Fibroblast of peridontal ligament (primary cell): Measurements from ENCODE around the gene HSD17B14.
A peak's percentile ranks its signal among the peaks of the same experiment; 100 is the strongest.
"Not testable (repeated sequence)": the region's sequence is repeated elsewhere in the genome, so short reads cannot be mapped to it uniquely, and the experiment has no call there.

ENCODE experiments used
- DNase-seq: peaks from one replicate; pipeline ENCODE4 v3.0.0-alpha.2; 2010; ENCODE audit errors: extremely low read depth

HSD17B14 gene

GRCh38 chr19:48797103-48797502 lies 39.2 kb downstream of the HSD17B14 start:
- no peak for DNase-seq

GRCh38 chr19:48796298-48797083 lies 39.8 kb downstream of the HSD17B14 start:
- no peak for DNase-seq

DNA sequence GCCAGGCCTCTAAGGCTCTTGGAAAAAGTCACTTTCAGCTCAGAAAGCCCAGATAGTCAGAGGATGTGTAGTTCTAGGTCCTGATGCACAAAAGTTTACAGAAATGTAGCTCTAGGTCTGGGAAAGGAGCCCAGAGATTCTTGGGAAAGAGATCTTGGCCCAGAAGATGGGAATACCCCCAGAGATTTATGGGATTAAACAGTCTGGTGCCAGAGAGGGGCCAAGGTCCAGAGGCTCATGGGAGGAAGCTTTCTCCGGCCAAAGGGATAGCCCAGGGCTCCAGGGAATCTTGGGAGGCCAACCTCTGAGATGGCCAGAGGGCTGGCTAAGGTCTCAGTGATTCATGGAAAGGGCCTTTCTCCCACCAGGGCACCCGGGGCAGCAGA lies 40.6 kb downstream of the HSD17B14 start:
- no peak for DNase-seq

GRCh38 chr19:48795055-48795684 lies 41.1 kb downstream of the HSD17B14 start:
- DNase-seq: peak; percentile 93

DNA sequence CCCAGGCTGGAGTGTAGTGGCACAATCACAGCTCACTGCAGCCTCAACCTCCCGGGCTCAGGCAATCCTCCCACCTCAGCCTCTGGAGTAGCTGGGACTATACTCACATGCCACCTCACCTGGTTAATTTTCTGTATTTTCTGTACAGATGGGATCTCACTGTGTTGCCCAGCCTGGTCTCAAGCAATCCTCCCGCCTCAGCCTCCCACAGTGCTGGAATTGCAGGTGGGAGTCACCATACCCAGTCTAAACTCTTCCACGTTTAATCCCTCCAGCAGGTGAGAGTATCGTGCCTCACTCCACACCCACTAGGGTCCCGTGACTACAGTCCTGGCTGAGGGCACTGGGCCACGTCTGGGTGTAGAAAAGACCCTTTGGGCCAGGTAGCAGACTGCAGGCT lies 42.0 kb downstream of the HSD17B14 start:
- DNase-seq: no peak

DNA sequence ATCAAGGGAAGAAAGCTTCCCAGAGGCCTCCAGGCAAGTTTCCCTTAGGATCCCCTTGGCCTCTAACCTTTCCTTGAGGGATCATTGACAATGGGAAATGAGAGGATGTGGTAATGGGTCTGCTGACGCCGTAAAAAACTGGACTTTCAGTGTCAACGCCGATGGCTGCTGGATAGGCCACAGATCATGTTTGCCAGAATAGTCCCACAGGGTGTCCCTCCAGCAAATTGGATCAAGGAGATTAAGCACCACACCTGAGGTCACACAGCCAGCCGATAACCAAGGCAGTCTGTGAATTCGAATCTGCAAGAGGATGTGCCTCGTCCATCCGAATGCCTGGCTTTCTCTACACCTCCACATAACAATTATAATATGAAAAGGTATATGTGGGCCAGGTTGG lies 43.0 kb downstream of the HSD17B14 start:
- no peak for DNase-seq

DNA sequence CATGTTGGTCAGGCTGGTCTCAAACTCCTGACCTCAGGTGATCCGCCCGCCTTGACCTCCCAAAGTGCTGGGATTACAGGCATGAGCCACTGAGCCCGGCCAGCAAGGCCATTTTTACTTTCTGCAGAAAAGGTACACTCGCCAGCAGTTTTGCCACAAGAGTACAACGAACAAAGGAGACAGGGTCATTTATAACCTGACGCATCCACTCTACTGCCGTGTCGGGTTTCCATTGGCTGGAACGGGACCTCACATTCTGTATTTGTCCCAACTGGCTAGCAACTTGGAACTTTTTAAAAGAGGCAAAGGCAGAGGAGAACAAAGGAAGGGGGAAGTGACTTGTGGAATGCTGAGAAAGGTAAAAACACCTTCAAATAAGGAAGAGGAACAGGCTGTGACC lies 49.0 kb downstream of the HSD17B14 start:
- not testable (repeated sequence) for DNase-seq

GRCh38 chr19:48786422-48786821 lies 49.9 kb downstream of the HSD17B14 start:
- DNase-seq: not testable (repeated sequence)

DNA sequence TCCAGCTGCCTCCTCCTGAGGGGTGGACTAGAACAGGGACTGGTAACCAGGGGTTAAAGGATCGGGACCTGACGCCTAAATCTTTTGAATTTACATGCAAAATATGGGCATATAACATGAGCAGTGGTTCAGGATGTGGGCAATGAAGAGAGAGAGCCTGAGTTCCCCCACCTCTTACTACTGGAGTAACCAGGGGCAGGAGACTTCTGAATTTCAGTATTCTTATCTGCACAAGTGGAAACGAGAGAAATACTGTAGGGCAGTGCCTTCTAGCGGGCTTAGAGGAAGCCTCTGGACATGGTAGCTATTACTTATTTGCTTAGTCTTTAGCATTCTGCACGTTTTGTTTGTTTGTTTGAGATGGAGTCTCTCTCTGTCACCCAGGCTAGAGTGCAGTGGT lies 51.8 kb downstream of the HSD17B14 start:
- peak; percentile 44 for DNase-seq

- DNase-seq: no peak
Measured at GRCh38 chr19:48780631-48781391, 55.5 kb downstream of the HSD17B14 start.

DNA sequence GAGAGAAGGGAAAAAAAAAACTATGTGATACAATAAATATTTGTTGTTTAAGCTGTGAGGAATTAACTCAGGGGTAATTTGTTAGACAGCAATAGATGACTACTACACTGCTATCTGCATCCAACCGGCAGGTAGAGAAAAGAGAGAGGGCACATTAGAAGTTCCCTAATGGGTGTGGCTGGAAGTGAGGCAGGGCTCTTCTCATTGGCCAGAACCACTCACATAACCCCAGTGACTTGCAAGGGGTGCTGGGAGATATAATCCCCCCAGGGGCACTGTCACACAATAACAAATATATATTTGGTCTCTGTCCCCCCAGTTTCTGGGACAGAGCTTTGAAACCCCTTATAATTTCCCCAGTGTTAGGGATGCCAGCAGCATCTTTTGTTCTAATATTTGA lies 56.7 kb downstream of the HSD17B14 start:
- DNase-seq: no peak

DNA sequence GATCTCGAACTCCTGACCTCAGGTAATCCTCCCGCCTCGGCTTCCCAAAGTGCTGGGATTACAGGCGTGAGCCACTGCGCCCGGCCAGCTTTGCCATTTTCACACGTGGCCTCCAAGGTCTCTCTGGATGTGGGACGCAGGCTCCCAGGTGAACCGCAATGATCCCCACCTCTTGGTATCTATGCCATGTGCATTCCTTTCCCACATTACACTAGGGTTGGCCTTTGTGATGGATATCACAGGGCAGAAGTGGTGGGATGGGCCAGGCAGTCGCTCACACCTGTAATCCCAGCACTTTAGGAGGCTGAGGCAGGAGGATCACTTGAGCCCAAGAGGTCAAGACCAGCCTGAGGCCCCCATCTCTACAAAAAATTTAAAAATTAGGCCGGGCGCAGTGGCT lies 58.6 kb downstream of the HSD17B14 start:
- no peak for DNase-seq

- DNase-seq: no peak
Measured at GRCh38 chr19:48777139-48777538, 59.2 kb downstream of the HSD17B14 start.

DNA sequence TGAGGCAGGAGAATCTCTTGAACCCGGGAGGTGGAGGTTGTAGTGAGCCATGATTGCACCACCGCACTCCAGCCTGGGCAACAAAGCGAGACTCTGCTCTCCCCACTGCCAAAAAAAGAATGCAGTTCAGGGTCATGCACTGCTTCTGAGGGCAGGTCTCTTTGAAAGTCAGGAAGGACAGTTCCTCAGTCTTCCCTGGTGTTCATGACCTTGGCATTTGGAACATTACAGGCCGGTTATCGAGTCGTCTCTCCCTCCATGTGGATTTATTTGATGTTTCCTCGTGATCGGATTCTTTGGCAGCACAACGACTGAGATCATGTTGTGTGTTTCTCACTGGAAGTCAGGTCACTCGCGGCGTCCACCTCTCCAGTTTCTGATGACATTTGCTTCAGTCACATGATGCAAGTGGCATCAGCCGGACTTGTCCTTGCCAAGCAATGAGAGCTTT lies 63.8 kb downstream of the HSD17B14 start:
- no peak for DNase-seq

DNA sequence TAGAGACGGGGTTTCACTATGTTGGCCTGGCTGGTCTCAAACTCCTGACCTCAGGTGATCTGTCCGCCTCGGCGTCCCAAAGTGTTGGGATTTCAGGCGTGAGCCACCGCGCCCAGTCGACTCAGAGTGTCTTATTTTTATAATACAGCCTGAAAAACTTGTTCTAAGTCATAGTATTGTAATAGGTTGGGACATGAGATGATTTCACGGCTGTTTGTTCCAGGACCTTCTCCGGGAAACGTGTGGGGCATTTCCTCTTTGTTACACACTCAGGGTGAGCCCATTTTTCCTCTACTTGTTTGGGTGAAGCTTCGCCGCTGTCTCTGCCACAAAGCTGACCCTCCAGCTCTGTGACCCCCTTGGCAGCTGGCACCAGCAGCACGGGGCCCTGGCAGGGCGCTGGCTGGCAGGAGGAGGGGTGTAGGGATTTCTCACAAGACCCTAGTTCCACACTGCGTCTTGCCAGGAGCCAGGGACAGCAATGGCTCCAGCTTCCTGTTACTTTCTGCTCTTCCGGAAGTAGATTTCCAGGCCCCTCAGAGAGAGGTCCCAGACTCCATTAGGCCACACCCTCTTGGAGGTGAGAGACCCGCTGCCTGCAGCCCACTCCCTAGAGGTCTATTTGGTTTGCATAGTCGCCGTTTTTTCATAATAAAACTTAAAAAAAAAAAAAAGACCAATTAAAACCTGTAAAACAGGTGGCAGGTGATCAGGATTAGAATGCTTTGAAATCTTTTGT lies 65.4 kb downstream of the HSD17B14 start:
- DNase-seq: no peak

- peak; percentile 61 for DNase-seq
Measured at GRCh38 chr19:48770266-48770665, 66.0 kb downstream of the HSD17B14 start.

DNA sequence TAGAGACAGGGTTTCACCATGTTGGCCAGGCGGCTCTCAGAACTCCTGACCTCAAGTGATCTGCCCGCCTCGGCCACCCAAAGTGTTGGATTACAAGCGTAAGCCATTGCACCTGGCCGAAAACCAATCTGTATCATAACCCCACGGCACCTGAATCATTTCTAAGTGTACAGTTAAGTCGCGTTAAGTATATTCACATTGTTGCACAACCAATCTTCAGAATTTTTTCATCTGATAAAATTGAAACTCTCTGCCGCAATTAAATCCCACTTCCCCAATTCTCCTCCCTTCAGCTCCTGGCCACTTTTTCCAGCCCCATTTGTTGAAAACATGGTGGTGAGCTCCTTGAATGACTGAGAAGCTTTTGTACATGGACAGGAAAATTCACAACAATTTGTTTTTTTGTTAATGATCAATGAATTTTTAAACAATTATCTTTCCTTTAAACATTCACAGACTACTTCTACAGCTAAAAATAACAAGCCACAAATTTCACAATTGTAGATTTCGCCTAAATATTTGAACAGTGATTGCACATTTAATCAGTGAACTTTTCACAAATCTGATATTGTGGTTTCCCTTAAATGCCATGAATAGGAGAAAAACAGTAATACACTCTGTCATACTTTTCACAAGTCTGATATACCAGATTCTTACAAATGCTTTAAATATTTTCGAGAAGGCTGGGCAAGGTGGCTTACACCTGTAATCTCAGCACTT lies 67.1 kb downstream of the HSD17B14 start:
- peak; percentile 27 for DNase-seq

DNA sequence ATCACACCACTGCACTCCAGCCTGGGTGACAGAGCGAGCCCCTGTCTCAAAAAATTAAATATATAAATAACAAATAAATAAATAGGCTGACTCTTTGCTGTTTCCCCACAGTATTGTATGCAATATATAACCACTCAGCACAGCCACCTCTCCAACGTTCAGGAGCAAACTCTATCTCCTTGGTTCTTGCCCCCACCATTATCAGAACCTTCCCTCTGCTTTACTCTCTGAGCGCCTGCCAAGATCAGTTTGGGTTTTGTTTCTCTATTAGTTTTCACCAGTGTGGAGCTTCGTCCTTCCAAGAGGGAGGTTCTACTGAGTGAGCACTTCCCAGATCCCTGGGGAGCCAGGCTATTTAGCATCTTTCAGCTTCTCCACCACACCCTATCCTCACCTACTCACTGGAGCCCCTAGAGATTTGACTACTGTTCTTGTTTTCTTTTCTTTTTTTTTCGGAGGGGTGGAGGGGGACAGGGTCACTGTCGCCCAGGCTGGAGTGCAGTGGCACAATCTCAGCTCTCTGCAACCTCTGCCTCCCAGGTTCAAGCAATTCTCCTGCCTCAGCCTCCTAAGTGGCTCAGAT lies 68.0 kb downstream of the HSD17B14 start:
- not testable (repeated sequence) for DNase-seq

GRCh38 chr19:48765816-48766215 lies 70.5 kb downstream of the HSD17B14 start:
- not testable (repeated sequence) for DNase-seq
